Neural progenitor cell (in vitro differentiated cells): Measurements from ENCODE around the gene RABIF.
"Not testable (repeated sequence)": the region's sequence is repeated elsewhere in the genome, so short reads cannot be mapped to it uniquely, and the experiment has no call there.

Source experiments
- CTCF ChIP-seq: fragments of 200-600 bp; sonication (generic); IDR thresholded peaks from 2 replicates; pipeline ENCODE4 v1.5.1; 2017; ENCODE audit warnings: antibody characterized with exemption, mild to moderate bottlenecking
- EZH2 ChIP-seq: fragments of 200-600 bp; sonication (generic); IDR thresholded peaks from 2 replicates; pipeline ENCODE4 v1.6.1; 2017; ENCODE audit warnings: antibody characterized with exemption, mild to moderate bottlenecking, moderate library complexity

- not testable (repeated sequence) for TF ChIP-seq CTCF, EZH2
Measured at GRCh38 chr1:202936409-202936808, 47.5 kb upstream of the RABIF start.
